GM12865 (cell line): Measurements from ENCODE around the gene PCDH15.

Source experiments
- DNase-seq: peaks from one replicate; pipeline ENCODE4 v3.0.0; 2010; ENCODE audit warnings: low read depth
- H3K4me3 ChIP-seq: 2 replicates; pipeline ENCODE4 v1.5.1; 2011; ENCODE audit warnings: mild to moderate bottlenecking, low read depth, low read length, control low read depth
- CTCF ChIP-seq: IDR thresholded peaks from 2 replicates; pipeline ENCODE4 v1.5.1; 2011; ENCODE audit warnings: low read length, control low read depth, low read depth, inconsistent platforms; ENCODE audit not compliant: insufficient read depth; ENCODE audit errors: missing control alignments

Gene PCDH15

GRCh38 chr10:54808186-54808935 lies 7.3 kb upstream of the PCDH15 start:
- no peak overlapping the region for H3K4me3 ChIP-seq
- DNase-seq = no peak
- no peak for TF ChIP-seq CTCF

GRCh38 chr10:54799506-54799905 lies 1.5 kb downstream of the PCDH15 start:
- no peak overlapping the region for H3K4me3 ChIP-seq
- DNase-seq = no peak
- TF ChIP-seq CTCF = no peak

DNA sequence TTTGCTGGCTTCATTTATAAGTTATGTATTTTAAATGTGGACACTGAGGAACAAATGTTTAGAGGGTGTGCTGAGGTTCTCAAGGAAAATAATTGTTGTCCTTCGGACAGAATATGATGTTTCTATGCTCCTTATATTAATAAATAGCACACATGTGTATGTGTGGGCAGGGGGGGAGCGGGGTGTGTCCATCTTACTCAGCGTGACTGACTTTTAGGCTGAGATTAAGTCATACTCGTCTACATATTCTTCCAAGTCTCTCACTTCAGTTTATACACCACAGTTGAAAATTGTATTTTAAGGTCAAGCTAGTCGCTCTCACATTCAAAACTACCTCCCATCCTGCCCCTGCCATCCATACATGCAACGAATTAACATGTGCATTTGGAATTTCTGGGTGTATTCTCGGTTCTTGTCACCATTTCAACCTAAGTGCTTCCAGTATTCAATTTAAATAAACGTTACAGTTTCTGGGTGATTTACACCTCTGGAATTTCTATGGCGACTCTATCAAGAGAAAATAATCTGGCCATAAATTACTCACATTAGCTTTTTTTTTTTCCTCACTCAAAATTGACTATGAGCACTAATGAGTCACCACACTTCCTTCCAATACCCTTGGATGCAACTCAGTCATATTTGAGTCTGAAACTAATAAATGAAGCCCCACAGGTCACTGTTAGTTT lies 3.3 kb downstream of the PCDH15 start:
- no peak for DNase-seq
- no peak overlapping the region for H3K4me3 ChIP-seq
- no peak for TF ChIP-seq CTCF

DNA sequence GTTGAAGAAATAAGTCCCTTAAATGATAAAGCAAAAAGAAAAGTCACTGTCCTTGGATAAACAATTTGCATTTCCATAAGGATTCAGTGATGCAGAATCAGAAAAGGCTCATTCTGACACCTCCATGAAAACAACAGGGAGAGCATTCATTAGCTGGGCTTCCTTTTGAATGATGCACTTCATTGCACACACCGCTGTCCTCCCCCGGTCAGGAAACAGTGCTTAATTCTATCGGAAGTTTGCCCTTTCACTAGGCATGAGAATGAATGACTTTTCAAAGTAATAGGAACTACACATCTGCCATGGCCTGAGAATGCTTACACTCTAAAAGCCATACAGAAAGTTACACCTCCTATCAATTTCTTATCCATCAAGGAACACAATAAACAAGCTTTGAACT lies 4.2 kb downstream of the PCDH15 start:
- DNase-seq = no peak
- no peak overlapping the region for H3K4me3 ChIP-seq
- TF ChIP-seq CTCF = no peak

GRCh38 chr10:54776622-54777021 lies 24.4 kb downstream of the PCDH15 start:
- no peak for TF ChIP-seq CTCF
- H3K4me3 ChIP-seq = no peak overlapping the region
- no peak for DNase-seq

DNA sequence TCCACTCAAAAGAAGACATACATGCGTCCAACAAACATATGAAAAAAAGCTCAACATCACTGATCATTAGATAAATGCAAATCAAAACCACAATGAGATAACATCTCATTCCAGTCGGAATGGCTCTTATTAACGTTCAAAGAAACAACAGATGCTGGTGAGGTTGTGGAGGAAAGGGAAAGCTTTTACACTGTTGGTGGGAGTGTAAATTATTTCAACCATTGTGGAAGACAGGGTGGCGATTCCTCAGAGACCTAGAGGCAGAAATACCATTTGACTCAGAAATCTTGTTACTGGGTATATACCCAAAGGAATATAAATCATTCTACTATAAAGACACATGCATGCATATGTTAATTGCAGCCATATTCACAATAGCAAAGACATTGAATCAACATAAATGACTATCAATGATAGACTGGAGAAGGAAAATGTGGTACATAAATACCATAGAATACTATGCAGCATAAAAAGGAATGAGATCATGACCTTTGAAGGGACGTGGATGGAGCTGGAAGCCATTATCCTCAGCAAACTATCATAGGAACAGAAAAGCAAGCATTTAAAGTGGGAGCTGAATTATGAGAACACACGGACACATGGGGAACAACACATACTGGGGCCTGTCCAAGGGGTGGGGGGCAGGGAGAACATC lies 28.4 kb downstream of the PCDH15 start:
- H3K4me3 ChIP-seq = no peak overlapping the region
- DNase-seq = no peak
- TF ChIP-seq CTCF = no peak

GRCh38 chr10:54769051-54769450 lies 32.0 kb downstream of the PCDH15 start:
- DNase-seq = no peak
- no peak for TF ChIP-seq CTCF
- no peak overlapping the region for H3K4me3 ChIP-seq
